HCT116 (cell line): ENCODE data around the gene DGCR6.

ENCODE experiments used
- CEBPB ChIP-seq: IDR thresholded peaks from 2 replicates; pipeline ENCODE4 v1.6.1; 2012; ENCODE audit warnings: low read depth
- EZH2 ChIP-seq: fragments of 200-600 bp; sonication (generic); IDR thresholded peaks from 2 replicates; pipeline ENCODE4 v1.6.1; 2017; ENCODE audit warnings: antibody characterized with exemption, mixed run types
- EZH2phosphoT487 ChIP-seq: fragments of 200-600 bp; IDR thresholded peaks from 2 replicates; pipeline ENCODE4 v1.6.1; 2018; ENCODE audit warnings: antibody characterized with exemption, borderline replicate concordance
- FOSL1 ChIP-seq: IDR thresholded peaks from 2 replicates; pipeline ENCODE4 v1.6.1; 2012; ENCODE audit warnings: low read depth
- JUND ChIP-seq: IDR thresholded peaks from 2 replicates; pipeline ENCODE4 v1.6.1; 2012
- POLR2A ChIP-seq: IDR thresholded peaks from 2 replicates; pipeline ENCODE4 v1.7.0; 2011; ENCODE audit warnings: borderline replicate concordance; ENCODE audit not compliant: insufficient read depth, insufficient read length; ENCODE audit errors: extremely low read depth
- POLR2AphosphoS5 ChIP-seq: IDR thresholded peaks from 2 replicates; pipeline ENCODE4 v1.6.1; 2011; ENCODE audit warnings: mild to moderate bottlenecking, low read depth, low read length, moderate library complexity
- SP1 ChIP-seq: IDR thresholded peaks from 2 replicates; pipeline ENCODE4 v1.6.1; 2012; ENCODE audit warnings: low read depth
- SRF ChIP-seq: IDR thresholded peaks from 2 replicates; pipeline ENCODE4 v1.6.1; 2012; ENCODE audit warnings: low read depth
- YY1 ChIP-seq: IDR thresholded peaks from 2 replicates; pipeline ENCODE4 v1.6.1; 2011; ENCODE audit warnings: low read length, low read depth, moderate library complexity, mild to moderate bottlenecking; ENCODE audit not compliant: insufficient replicate concordance; ENCODE audit errors: extremely low read depth
- ZNF274 ChIP-seq: fragments of 200-500 bp; sonication (Bioruptor generic); IDR thresholded peaks from 2 replicates; pipeline ENCODE4 v1.6.1; 2014; ENCODE audit warnings: mild to moderate bottlenecking, low read depth, low read length, inconsistent platforms
- TF ChIP-seq, protein P1 (sequence below), 3 experiments: fragments of 200-600 bp in 1 of 3; sonication (generic) in 1 of 3; IDR thresholded peaks in 2 of 3; conservative IDR thresholded peaks in 1 of 3; 2 replicates each; pipeline ENCODE4 v1.5.1; 2012 to 2017; ENCODE audit warnings: low read depth in 2 of 3, low read length in 2 of 3, antibody characterized with exemption in 1 of 3, borderline replicate concordance in 1 of 3, control low read depth in 1 of 3, mild to moderate bottlenecking in 1 of 3, mixed read lengths in 1 of 3, mixed run types in 1 of 3, moderate library complexity in 1 of 3; ENCODE audit not compliant: insufficient read depth in 1 of 3
- TF ChIP-seq, protein P2 (sequence below): IDR thresholded peaks from 2 replicates; pipeline ENCODE4 v1.6.1; 2012
- TF ChIP-seq, protein P3 (sequence below): IDR thresholded peaks from 2 replicates; pipeline ENCODE4 v1.6.1; 2012; ENCODE audit warnings: low read depth

GRCh38 chr22:18952022-18952421, 45.9 kb downstream of the DGCR6 start:
- no peak for TF ChIP-seq JUND
- TF ChIP-seq EZH2, result no peak
- TF ChIP-seq, protein P1, sequence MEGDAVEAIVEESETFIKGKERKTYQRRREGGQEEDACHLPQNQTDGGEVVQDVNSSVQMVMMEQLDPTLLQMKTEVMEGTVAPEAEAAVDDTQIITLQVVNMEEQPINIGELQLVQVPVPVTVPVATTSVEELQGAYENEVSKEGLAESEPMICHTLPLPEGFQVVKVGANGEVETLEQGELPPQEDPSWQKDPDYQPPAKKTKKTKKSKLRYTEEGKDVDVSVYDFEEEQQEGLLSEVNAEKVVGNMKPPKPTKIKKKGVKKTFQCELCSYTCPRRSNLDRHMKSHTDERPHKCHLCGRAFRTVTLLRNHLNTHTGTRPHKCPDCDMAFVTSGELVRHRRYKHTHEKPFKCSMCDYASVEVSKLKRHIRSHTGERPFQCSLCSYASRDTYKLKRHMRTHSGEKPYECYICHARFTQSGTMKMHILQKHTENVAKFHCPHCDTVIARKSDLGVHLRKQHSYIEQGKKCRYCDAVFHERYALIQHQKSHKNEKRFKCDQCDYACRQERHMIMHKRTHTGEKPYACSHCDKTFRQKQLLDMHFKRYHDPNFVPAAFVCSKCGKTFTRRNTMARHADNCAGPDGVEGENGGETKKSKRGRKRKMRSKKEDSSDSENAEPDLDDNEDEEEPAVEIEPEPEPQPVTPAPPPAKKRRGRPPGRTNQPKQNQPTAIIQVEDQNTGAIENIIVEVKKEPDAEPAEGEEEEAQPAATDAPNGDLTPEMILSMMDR (IDR thresholded peaks at IDR 0.05 in 2 of 3, conservative IDR thresholded peaks at IDR 0.05 in 1 of 3; ENCODE audit: borderline replicate concordance in 1 of 3, insufficient read depth in 1 of 3, low read depth in 2 of 3, low read length in 2 of 3), result no peak
- no peak for TF ChIP-seq POLR2A
- no peak for TF ChIP-seq YY1
- no peak for TF ChIP-seq POLR2AphosphoS5
- TF ChIP-seq, protein P2, sequence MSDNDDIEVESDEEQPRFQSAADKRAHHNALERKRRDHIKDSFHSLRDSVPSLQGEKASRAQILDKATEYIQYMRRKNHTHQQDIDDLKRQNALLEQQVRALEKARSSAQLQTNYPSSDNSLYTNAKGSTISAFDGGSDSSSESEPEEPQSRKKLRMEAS, result no peak
- TF ChIP-seq, protein P3, sequence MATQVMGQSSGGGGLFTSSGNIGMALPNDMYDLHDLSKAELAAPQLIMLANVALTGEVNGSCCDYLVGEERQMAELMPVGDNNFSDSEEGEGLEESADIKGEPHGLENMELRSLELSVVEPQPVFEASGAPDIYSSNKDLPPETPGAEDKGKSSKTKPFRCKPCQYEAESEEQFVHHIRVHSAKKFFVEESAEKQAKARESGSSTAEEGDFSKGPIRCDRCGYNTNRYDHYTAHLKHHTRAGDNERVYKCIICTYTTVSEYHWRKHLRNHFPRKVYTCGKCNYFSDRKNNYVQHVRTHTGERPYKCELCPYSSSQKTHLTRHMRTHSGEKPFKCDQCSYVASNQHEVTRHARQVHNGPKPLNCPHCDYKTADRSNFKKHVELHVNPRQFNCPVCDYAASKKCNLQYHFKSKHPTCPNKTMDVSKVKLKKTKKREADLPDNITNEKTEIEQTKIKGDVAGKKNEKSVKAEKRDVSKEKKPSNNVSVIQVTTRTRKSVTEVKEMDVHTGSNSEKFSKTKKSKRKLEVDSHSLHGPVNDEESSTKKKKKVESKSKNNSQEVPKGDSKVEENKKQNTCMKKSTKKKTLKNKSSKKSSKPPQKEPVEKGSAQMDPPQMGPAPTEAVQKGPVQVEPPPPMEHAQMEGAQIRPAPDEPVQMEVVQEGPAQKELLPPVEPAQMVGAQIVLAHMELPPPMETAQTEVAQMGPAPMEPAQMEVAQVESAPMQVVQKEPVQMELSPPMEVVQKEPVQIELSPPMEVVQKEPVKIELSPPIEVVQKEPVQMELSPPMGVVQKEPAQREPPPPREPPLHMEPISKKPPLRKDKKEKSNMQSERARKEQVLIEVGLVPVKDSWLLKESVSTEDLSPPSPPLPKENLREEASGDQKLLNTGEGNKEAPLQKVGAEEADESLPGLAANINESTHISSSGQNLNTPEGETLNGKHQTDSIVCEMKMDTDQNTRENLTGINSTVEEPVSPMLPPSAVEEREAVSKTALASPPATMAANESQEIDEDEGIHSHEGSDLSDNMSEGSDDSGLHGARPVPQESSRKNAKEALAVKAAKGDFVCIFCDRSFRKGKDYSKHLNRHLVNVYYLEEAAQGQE, result no peak
- TF ChIP-seq ZNF274, result no peak
- no peak for TF ChIP-seq CEBPB
- TF ChIP-seq SP1, result no peak
- TF ChIP-seq SRF, result no peak
- no peak for TF ChIP-seq FOSL1
- TF ChIP-seq EZH2phosphoT487, result no peak
